Liver (tissue), 9 donors: ENCODE measurements around the gene TBL1Y. TPM values are rescaled to one million over a fixed set of nuclear protein-coding genes. Genes with fewer than 3 reads are reported as not detected.
"Not testable (repeated sequence)": the region's sequence is repeated elsewhere in the genome, so short reads cannot be mapped to it uniquely, and the experiment has no call there.

Experiments used
- DNase-seq: peaks from one replicate; pipeline ENCODE4 v3.0.0-alpha.2; 2017; ENCODE audit warnings: low spot score
- H3K27ac ChIP-seq, 2 donors: one replicate each; pipeline ENCODE4 v1.7.0; 2013; ENCODE audit warnings: inconsistent platforms in 2 of 2, low read length in 2 of 2, control low read depth in 1 of 2, low read depth in 1 of 2, mild to moderate bottlenecking in 1 of 2
- H3K27me3 ChIP-seq, 4 donors: one replicate each; pipeline versions ENCODE4 v1.6.1 to v1.7.0; 2013; ENCODE audit warnings: low read length in 3 of 4, inconsistent platforms in 1 of 4, mild to moderate bottlenecking in 1 of 4, moderate library complexity in 1 of 4; ENCODE audit not compliant: control insufficient read depth in 4 of 4, insufficient read depth in 4 of 4
- H3K36me3 ChIP-seq, 4 donors: one replicate each; pipeline versions ENCODE4 v1.6.1 to v1.7.0; 2013; ENCODE audit warnings: low read length in 3 of 4, mild to moderate bottlenecking in 3 of 4, low read depth in 1 of 4, moderate library complexity in 1 of 4; ENCODE audit not compliant: control insufficient read depth in 4 of 4, insufficient read depth in 3 of 4
- H3K4me1 ChIP-seq, 4 donors: one replicate each; pipeline versions ENCODE4 v1.6.1 to v1.7.0; 2013; ENCODE audit warnings: low read length in 3 of 4, mild to moderate bottlenecking in 3 of 4, moderate library complexity in 1 of 4; ENCODE audit not compliant: control insufficient read depth in 4 of 4, insufficient read depth in 4 of 4
- H3K4me3 ChIP-seq, 3 donors: one replicate each; pipeline versions ENCODE4 v1.6.1 to v1.7.0; 2013; ENCODE audit warnings: low read length in 3 of 3, control low read depth in 1 of 3, low read depth in 1 of 3, mild to moderate bottlenecking in 1 of 3
- H3K9ac ChIP-seq, 2 donors: one replicate each; pipeline ENCODE4 v1.7.0; 2013; ENCODE audit warnings: low read length in 2 of 2, mild to moderate bottlenecking in 2 of 2, moderate library complexity in 2 of 2, control low read depth in 1 of 2, low read depth in 1 of 2
- H3K9me3 ChIP-seq, 4 donors: one replicate each; pipeline versions ENCODE4 v1.6.1 to v1.7.0; 2013; ENCODE audit warnings: low read length in 3 of 4; ENCODE audit not compliant: control insufficient read depth in 4 of 4
- ATF3 ChIP-seq: IDR thresholded peaks from 2 replicates; pipeline ENCODE4 v1.6.1; 2016; ENCODE audit warnings: antibody characterized with exemption
- EGR1 ChIP-seq, 2 donors: IDR thresholded peaks; 2 replicates each; pipeline ENCODE4 v1.6.1; 2016 to 2018; ENCODE audit warnings: antibody characterized with exemption in 2 of 2, low read depth in 2 of 2
- FOXA1 ChIP-seq: IDR thresholded peaks from 2 replicates; pipeline ENCODE4 v1.6.1; 2016; ENCODE audit warnings: antibody characterized with exemption
- FOXA2 ChIP-seq: IDR thresholded peaks from 2 replicates; pipeline ENCODE4 v1.6.1; 2016; ENCODE audit warnings: antibody characterized with exemption
- HNF4G ChIP-seq: IDR thresholded peaks from 2 replicates; pipeline ENCODE4 v1.6.1; 2016; ENCODE audit warnings: antibody characterized with exemption
- JUND ChIP-seq, 2 donors: IDR thresholded peaks; 2 replicates each; pipeline ENCODE4 v1.6.1; 2016; ENCODE audit warnings: antibody characterized with exemption in 2 of 2
- SP1 ChIP-seq: IDR thresholded peaks from 2 replicates; pipeline ENCODE4 v1.6.1; 2018; ENCODE audit warnings: antibody characterized with exemption, mild to moderate bottlenecking
- TAF1 ChIP-seq: conservative IDR thresholded peaks from 2 replicates; pipeline ENCODE4 v1.6.1; 2016; ENCODE audit warnings: antibody characterized with exemption, mild to moderate bottlenecking
- ZBTB33 ChIP-seq: IDR thresholded peaks from 2 replicates; pipeline ENCODE4 v1.6.1; 2016; ENCODE audit warnings: antibody characterized with exemption
- WGBS: extraction: QIAGEN DNeasy Blood & Tissue Kit; methylation state at CpG from one replicate; pipeline ENCODE4 v1.1.7; 2013; 5-methylcytosine and 5-hydroxymethylcytosine counted together
- polyA plus RNA-seq, 2 donors: library from polyadenylated mRNA; stranded (reverse) in 1 of 2; unstranded in 1 of 2; fragments of 200-250 nt in 1 of 2; fragments of >200 nt in 1 of 2; fragmentation: Nextera tagmentation in 1 of 2; extraction: Ambion mirVana in 1 of 2; gene quantifications; one replicate each; pipeline versions ENCODE4 v1.2.1 to v1.2.3, GENCODE V29; 2013 to 2015
- total RNA-seq, 2 donors: library from RNA; depleted of rRNA; stranded (reverse); fragments of >200 nt; gene quantifications; one replicate each; pipeline ENCODE4 v1.2.3, GENCODE V29; 2014
- TF ChIP-seq, protein P1 (sequence below): fragments of 150-350 bp; IDR thresholded peaks from 2 replicates; pipeline ENCODE4 v1.5.1; 2017; ENCODE audit warnings: improper control_type of control experiment, low read depth, low read length; ENCODE audit not compliant: missing input control
- TF ChIP-seq, protein P2 (sequence below): IDR thresholded peaks from 2 replicates; pipeline ENCODE4 v1.6.1; 2016; ENCODE audit warnings: antibody characterized with exemption
- donor health status: healthy.
- donor health status: healthy.
- donor health status: healthy.
- donor health status: healthy.
- donor health status: healthy.

Gene TBL1Y
- total and polyA plus RNA-seq, 4 donors, result 0.72 to 1.6 TPM; not detected in 2

- Histone ChIP-seq H3K27ac (no peak overlapping the region), H3K4me1 (peaks cover 0 to 6% (median 0%) of the 10 kb centered on the region in 4 donors), H3K9me3 (no peaks in the 10 kb centered on the region), H3K4me3 (no peak overlapping the region), H3K36me3 (no peaks in the 10 kb centered on the region), H3K9ac (no peak overlapping the region), H3K27me3 (no peaks in the 10 kb centered on the region)
- 47% methylated on average over 4 of the region's 4 CpGs for WGBS
- no peak for DNase-seq
- TF ChIP-seq SP1 (no peak), EGR1 (IDR thresholded peaks at IDR 0.05; ENCODE audit: low read depth in 2 of 2) (no peak), TAF1 (no peak)
- TF ChIP-seq, protein P1, sequence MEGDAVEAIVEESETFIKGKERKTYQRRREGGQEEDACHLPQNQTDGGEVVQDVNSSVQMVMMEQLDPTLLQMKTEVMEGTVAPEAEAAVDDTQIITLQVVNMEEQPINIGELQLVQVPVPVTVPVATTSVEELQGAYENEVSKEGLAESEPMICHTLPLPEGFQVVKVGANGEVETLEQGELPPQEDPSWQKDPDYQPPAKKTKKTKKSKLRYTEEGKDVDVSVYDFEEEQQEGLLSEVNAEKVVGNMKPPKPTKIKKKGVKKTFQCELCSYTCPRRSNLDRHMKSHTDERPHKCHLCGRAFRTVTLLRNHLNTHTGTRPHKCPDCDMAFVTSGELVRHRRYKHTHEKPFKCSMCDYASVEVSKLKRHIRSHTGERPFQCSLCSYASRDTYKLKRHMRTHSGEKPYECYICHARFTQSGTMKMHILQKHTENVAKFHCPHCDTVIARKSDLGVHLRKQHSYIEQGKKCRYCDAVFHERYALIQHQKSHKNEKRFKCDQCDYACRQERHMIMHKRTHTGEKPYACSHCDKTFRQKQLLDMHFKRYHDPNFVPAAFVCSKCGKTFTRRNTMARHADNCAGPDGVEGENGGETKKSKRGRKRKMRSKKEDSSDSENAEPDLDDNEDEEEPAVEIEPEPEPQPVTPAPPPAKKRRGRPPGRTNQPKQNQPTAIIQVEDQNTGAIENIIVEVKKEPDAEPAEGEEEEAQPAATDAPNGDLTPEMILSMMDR, result no peak
These were observed 131.5 kb downstream of the TBL1Y start for GRCh38 chrY:7041983-7042382.

DNA sequence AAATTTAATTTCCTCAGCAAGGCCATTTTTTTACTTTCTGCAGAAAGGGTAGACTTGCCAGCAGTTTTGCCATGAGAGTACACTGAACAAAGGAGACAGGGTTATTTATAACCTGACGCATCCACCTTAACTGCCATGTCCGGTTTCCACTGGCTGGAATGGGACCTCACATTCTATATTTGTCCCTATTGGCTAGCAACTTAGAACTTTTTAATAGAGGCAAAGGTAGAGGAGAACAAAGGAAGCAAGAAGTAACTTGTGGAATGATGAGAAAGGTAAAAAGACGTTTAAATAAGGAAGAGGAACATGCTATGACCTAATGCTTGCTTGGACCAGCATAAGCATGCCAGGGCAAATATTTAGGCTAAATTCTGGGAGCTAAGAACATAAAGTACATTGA, 142.0 kb downstream of the TBL1Y start:
- H3K27me3 ChIP-seq, result not testable (repeated sequence)

DNA sequence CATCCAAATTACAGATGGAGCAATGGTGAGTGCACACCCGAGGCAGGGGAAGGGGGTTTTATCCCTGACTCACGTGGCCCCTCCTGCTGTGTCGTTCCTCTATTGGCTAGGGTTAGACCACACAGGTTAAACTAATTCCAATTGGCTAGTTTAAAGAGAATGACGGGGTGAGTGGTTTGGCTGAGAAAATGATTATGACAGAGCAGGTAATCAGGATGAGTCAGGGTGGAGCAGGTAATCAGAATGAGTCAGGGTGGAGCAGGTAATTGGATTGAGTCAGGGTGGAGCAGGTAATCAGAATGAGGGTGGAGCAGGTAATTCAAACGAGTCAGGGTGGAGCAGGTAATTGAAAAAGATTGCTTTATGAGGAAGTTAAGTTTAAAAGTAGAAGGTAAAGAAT, 146.4 kb downstream of the TBL1Y start:
- Histone ChIP-seq H3K9me3 (no peaks in the 10 kb centered on the region), H3K27me3 (no peaks in the 10 kb centered on the region), H3K9ac (no peak overlapping the region), H3K4me3 (no peak overlapping the region), H3K27ac (no peak overlapping the region), H3K4me1 (no peaks in the 10 kb centered on the region), H3K36me3 (no peaks in the 10 kb centered on the region)
- TF ChIP-seq FOXA2, result no peak
- no peak for TF ChIP-seq ZBTB33
- TF ChIP-seq, protein P2, sequence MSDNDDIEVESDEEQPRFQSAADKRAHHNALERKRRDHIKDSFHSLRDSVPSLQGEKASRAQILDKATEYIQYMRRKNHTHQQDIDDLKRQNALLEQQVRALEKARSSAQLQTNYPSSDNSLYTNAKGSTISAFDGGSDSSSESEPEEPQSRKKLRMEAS, result no peak
- TF ChIP-seq HNF4G, result no peak
- TF ChIP-seq JUND (IDR thresholded peaks at IDR 0.05), result no peak
- TF ChIP-seq FOXA1, result no peak
- TF ChIP-seq ATF3, result no peak
- TF ChIP-seq SP1, result no peak
- TF ChIP-seq, protein P1, result no peak
- DNase-seq, result no peak
- WGBS, result 84% methylated on average over 5 of the region's 5 CpGs

More for the DNA sequence above, 142.0 kb downstream of the TBL1Y start:
- WGBS, result 86% methylated on average over 3 of the region's 3 CpGs
- H3K27ac ChIP-seq, H3K36me3 ChIP-seq, H3K9me3 ChIP-seq, H3K4me3 ChIP-seq, DNase-seq, H3K9ac ChIP-seq, H3K4me1 ChIP-seq: not testable (repeated sequence)
